Activated T-cell treated with anti-CD3 and anti-CD28 coated beads, Interleukin-2, amount 50 U/mL, for 48 hours (primary cell): ENCODE results near the gene ZSCAN25.
"Not testable (repeated sequence)": the region's sequence is repeated elsewhere in the genome, so short reads cannot be mapped to it uniquely, and the experiment has no call there.

Experiments
- DNase-seq, 2 experiments: peaks; one replicate each; pipeline ENCODE4 v3.0.0-alpha.2; 2020

Gene ZSCAN25

GRCh38 chr7:99652671-99653070 is 35.9 kb downstream of the ZSCAN25 start:
- no peak for DNase-seq

DNA sequence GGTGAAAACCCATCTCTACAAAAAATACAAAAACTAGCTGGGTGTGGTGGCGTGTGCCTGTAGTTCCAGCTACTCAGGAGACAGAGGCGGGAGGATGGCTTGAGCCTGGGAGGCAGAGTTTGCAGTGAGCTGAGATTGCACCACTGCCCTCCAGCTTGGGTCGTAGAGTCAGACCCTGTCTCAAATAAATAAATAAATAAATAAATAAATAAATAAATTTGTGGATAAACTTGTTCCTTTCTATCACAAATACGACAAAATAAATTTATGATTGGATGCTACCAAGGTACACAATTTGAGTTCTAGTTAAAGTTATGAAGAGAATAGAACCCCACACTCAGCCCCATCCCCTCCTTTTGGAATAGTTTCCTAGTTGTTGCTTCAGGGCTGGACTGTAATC is 36.5 kb downstream of the ZSCAN25 start:
- DNase-seq, result not testable (repeated sequence)

- no peak for DNase-seq
These were observed 37.0 kb downstream of the ZSCAN25 start for GRCh38 chr7:99653754-99654153.

DNA sequence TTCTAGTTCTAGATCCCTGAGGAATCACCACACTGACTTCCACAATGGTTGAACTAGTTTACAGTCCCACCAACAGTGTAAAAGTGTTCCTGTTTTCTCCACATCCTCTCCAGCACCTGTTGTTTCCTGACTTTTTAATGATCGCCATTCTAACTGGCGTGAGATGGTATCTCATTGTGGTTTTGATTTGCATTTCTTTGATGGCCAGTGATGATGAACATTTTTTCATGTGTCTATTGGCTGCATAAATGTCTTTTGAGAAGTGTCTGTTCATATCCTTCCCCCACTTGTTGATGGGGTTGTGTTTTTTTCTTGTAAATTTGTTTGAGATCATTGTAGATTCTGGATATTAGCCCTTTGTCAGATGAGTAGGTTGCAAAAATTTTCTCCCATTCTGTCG is 37.9 kb downstream of the ZSCAN25 start:
- not testable (repeated sequence) for DNase-seq

GRCh38 chr7:99657879-99658278 is 41.1 kb downstream of the ZSCAN25 start:
- DNase-seq, result not testable (repeated sequence)

DNA sequence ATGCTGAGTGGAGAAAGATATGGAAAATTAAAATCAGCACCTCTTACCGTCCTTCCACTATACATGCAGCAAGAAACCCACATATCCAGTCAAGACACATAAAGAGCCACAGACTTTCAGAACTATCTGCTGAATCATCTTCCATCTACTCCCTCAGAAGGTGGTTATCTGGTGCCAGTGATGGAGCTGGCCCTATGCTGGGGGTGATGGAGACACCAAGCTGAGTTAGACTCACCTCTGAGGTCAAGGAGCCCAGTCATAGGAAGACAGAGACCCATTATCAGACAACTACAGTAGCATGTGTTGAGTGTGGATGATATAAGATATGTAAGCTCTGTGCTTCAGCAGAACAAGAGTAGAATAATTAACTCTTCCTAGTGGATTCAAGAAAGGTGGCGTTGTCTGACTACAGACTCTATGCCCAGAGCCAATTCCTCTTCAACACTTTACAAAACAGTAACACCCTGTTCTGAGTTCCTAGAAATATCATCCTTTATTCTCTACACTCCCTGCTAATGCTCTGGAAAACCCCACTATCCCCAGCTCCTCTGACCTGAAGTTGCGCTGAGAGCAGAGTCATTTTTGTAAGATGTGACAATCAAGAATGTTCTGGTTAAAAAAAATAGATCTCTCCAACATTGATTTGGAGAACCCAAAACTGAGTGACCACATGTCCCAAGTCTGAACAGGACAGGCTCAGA is 48.7 kb downstream of the ZSCAN25 start:
- no peak for DNase-seq

DNA sequence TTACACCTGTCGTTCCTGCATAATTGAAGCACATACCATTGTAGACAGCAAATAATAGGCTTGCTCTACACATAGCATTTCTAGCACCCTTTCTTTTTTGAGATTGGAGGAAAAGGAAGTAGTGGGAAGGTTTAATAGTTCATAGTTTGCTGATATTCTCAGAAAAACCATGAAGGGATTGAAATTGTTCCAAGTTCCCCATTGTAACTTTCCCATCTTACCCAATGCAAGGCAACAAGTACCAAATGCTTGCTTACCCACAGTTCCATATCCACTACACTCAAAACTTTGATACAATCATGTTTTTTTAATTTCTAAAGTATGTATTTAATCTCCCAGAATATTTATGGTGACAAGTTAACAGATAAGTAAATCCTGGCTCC is 49.3 kb downstream of the ZSCAN25 start:
- DNase-seq, result no peak

GRCh38 chr7:99667179-99667578 is 50.4 kb downstream of the ZSCAN25 start:
- DNase-seq, result no peak

GRCh38 chr7:99668541-99668940 is 51.8 kb downstream of the ZSCAN25 start:
- DNase-seq, result no peak

GRCh38 chr7:99669782-99670181 is 53.0 kb downstream of the ZSCAN25 start:
- DNase-seq, result no peak

GRCh38 chr7:99672573-99672972 is 55.8 kb downstream of the ZSCAN25 start:
- DNase-seq, result no peak

DNA sequence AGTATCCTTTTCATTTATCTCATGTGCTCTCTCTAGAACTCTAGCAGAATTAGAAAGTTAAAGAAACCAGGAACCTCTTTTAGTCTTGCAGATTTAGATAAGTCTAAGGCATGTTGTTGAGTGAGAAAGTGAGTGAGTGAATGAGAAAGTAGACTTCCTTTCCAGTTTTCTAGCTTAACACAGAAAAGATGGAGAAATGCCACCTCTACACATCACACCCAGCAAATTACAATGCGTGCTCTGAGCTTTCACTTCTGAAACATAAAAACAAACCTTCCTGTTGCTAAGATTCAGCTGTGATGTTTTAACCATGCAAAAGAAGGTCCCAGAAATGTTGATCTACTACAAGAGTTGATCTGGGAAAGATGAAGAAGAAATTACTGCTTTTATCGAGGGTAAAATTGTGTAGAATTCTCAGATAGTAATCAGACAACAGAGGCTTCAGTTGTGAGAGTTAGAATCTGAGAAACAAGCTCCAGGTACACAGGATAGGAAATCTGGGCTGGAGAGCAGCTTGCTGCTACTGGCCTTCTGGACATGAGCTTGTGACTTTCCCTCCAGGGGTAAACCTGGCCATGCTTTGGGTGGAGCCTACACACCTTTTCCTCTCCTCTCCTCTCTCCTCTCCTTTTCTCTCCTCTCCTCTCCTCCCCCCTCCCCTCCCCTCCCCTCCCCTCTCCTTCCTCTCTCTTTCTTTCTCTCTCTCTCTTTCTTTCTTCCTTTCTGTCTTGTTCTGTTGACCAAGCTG is 58.4 kb downstream of the ZSCAN25 start:
- no peak for DNase-seq

GRCh38 chr7:99677013-99677647 is 60.4 kb downstream of the ZSCAN25 start:
- no peak for DNase-seq

GRCh38 chr7:99677648-99678045 is 60.9 kb downstream of the ZSCAN25 start:
- DNase-seq, result no peak

GRCh38 chr7:99679032-99679399 is 62.3 kb downstream of the ZSCAN25 start:
- DNase-seq, result no peak

GRCh38 chr7:99679400-99680191 is 62.9 kb downstream of the ZSCAN25 start, which contains the start of gene CYP3A5:
Gene CYP3A5 (minus strand): TSS chr7:99679996. CDS start chr7:99679896, 100 bp downstream.
- no peak for DNase-seq
